ES-I3 (cell line): ENCODE measurements around the gene RETREG2.

Experiments used
- H3K36me3 ChIP-seq: 2 replicates; pipeline ENCODE4 v1.6.1; 2013; ENCODE audit warnings: mild to moderate bottlenecking, low read length, control low read depth, moderate library complexity; ENCODE audit not compliant: insufficient read depth
- H3K4me1 ChIP-seq: 2 replicates; pipeline ENCODE4 v1.6.1; 2013; ENCODE audit warnings: mild to moderate bottlenecking, control low read depth, low read length; ENCODE audit not compliant: insufficient read depth
- H3K9ac ChIP-seq: 2 replicates; pipeline ENCODE4 v1.6.1; 2013; ENCODE audit warnings: low read depth, mild to moderate bottlenecking, low read length, moderate library complexity
- H3K9me3 ChIP-seq: 2 replicates; pipeline ENCODE4 v1.6.1; 2013; ENCODE audit warnings: mild to moderate bottlenecking, low read length, moderate library complexity; ENCODE audit not compliant: control insufficient read depth, insufficient read depth

Gene RETREG2

GRCh38 chr2:219160186-219161017 is 17.7 kb upstream of the RETREG2 start, which contains the start of gene NHEJ1:
TSS of gene NHEJ1 (minus strand) at chr2:219160815. CDS start at chr2:219158362, 2,453 bp downstream.
- Histone ChIP-seq H3K4me1 (no peaks in the 10 kb centered on the region; the same call in 1 of the 2 replicates), H3K9me3 (no peaks in the 10 kb centered on the region), H3K36me3 (no peaks in the 10 kb centered on the region), H3K9ac (peak within 1 kb of the TSS; percentile 87)

DNA sequence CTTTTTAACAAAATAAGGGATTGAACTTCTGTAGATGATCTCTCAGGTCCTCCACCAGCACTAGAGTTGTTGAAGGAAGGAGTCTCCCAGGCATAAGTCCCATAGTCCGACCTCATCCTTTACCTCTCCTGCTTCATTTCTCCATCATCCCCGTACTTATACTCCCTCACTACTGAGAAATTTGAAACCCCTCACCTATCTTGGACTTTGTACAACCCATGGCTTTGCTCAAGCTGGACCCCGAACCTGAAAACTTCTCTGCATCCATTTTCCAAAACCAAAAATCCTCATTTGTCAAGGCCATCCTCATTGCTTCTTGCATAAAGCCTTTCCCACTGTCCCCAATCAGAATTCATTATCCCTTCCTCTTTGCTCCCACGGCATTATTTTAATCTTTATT is 17.0 kb upstream of the RETREG2 start:
- Histone ChIP-seq H3K36me3 (no peaks in the 10 kb centered on the region), H3K9ac (peak overlapping the region; percentile 87; the same call in 1 of the 2 replicates), H3K4me1 (no peaks in the 10 kb centered on the region; the same call in 1 of the 2 replicates), H3K9me3 (no peaks in the 10 kb centered on the region)

- no peaks in the 10 kb centered on the region for H3K9me3 ChIP-seq
- H3K9ac ChIP-seq, result no peak overlapping the region
- H3K4me1 ChIP-seq, result no peaks in the 10 kb centered on the region; the same call in 1 of the 2 replicates
- no peaks in the 10 kb centered on the region for H3K36me3 ChIP-seq
These were observed 14.9 kb upstream of the RETREG2 start for GRCh38 chr2:219163156-219163555.

DNA sequence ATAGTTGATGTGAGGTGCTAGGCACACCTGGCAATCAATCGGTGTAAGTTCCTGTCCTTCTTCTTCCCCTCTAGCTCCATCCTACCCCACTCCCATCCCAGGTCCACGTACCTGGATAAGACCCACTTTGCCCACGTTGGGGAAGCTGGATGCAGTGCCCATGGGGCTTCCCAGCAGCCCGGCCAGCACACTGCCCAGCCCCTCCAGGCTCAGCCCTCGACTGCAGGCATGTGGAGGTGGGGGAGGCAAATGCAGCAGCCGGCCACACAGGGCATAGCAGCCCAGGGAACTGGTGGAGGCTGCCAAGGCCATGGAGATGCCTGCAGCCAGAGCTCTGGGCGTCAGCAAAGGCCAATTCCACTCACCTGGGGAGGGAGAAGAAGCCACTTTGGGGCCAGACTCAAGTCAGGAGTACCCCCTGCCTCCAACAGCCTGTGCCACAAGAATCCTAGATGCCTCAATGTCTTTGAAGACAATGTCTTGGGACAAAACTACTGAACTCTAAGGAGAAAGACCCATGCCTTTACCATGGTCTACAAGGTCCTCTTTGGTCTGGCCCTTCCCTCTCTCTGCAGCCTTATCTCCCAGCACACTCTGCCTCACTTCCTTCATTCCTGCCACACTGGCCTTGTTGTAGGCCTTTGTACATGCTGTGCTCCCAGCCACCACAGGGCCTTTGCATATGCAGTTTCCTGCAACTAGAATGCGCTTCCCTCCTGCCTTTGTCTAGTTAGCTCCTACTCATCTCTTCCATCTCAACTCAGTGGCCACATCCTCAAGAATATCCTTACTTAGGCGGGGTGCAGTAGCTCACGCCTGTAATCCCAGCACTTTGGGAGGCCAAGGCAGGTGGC is 12.8 kb upstream of the RETREG2 start:
- Histone ChIP-seq H3K4me1 (no peaks in the 10 kb centered on the region; the same call in 1 of the 2 replicates), H3K9ac (no peak overlapping the region), H3K36me3 (no peaks in the 10 kb centered on the region), H3K9me3 (no peaks in the 10 kb centered on the region)

GRCh38 chr2:219167997-219168396 is 10.1 kb upstream of the RETREG2 start:
- Histone ChIP-seq H3K4me1 (peaks cover 4% of the 10 kb centered on the region; the same call in 1 of the 2 replicates), H3K36me3 (no peaks in the 10 kb centered on the region), H3K9ac (no peak overlapping the region), H3K9me3 (no peaks in the 10 kb centered on the region)

- H3K9ac ChIP-seq, result no peak overlapping the region
- no peaks in the 10 kb centered on the region for H3K36me3 ChIP-seq
- no peaks in the 10 kb centered on the region for H3K9me3 ChIP-seq
- peaks cover 4% of the 10 kb centered on the region; the same call in 1 of the 2 replicates for H3K4me1 ChIP-seq
These were observed 9.5 kb upstream of the RETREG2 start for GRCh38 chr2:219168526-219168925.

DNA sequence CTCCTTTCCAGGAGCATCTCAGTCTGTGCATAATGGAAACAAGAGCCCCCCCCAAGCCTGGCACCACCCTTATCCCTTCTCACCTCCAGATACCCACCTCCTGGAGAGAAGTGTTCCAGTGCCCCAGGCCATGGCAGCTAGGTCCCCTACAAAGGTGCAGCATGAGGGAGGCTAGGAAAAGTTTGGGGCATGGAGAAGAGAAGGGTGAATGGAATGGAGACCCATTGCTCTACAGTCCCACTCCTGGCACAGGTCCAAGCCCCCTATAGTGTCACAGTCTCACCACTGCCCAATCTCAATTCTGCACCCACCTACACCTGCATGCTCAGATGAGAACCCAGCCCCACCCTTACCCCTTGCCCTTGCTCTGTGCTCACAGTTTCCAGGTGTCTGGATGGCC is 9.1 kb upstream of the RETREG2 start:
- no peak overlapping the region for H3K9ac ChIP-seq
- peaks cover 4% of the 10 kb centered on the region; the same call in 1 of the 2 replicates for H3K4me1 ChIP-seq
- H3K36me3 ChIP-seq, result no peaks in the 10 kb centered on the region
- H3K9me3 ChIP-seq, result no peaks in the 10 kb centered on the region

GRCh38 chr2:219169930-219170654 is 8.0 kb upstream of the RETREG2 start, which contains the start of gene SLC23A3:
TSS of gene SLC23A3 (minus strand) at chr2:219170029. CDS start at chr2:219169984, 45 bp downstream.
- H3K4me1 ChIP-seq, result peaks cover 4% of the 10 kb centered on the region; the same call in 1 of the 2 replicates
- H3K9me3 ChIP-seq, result no peaks in the 10 kb centered on the region
- H3K9ac ChIP-seq, result no peak within 1 kb of the TSS
- H3K36me3 ChIP-seq, result no peaks in the 10 kb centered on the region

DNA sequence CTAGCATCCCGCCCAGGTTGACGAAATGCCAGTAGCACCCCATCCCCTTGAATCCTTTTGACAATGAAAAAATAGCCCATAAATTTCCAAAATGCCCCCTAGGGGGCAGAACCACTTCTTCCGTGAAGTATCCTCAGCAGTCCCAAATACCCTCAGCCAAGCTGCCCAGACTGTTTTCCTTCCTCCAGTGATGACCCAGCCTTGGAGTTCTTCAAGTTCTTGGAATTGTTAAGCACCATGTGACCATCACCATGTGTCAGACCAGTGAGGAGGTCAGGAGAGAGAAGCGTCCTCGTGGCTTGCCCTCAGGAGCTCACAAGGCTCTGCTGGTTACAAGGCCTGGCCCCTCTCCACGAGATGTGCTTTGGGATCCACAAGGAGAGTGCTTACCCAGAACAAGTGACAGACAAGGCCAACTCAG is 6.8 kb upstream of the RETREG2 start:
- Histone ChIP-seq H3K9ac (no peak overlapping the region), H3K4me1 (peaks cover 10% of the 10 kb centered on the region; the same call in 1 of the 2 replicates), H3K9me3 (no peaks in the 10 kb centered on the region), H3K36me3 (no peaks in the 10 kb centered on the region)

GRCh38 chr2:219172231-219173154 is 5.6 kb upstream of the RETREG2 start:
- Histone ChIP-seq H3K4me1 (peaks cover 10% of the 10 kb centered on the region; the same call in 1 of the 2 replicates), H3K9ac (no peak overlapping the region), H3K36me3 (no peaks in the 10 kb centered on the region), H3K9me3 (no peaks in the 10 kb centered on the region)

GRCh38 chr2:219173176-219173575 is 4.9 kb upstream of the RETREG2 start:
- Histone ChIP-seq H3K9me3 (no peaks in the 10 kb centered on the region), H3K4me1 (peaks cover 10% of the 10 kb centered on the region; the same call in 1 of the 2 replicates), H3K9ac (no peak overlapping the region), H3K36me3 (no peaks in the 10 kb centered on the region)

GRCh38 chr2:219174146-219174545 is 3.9 kb upstream of the RETREG2 start:
- H3K4me1 ChIP-seq, result peaks cover 10% of the 10 kb centered on the region; the same call in 1 of the 2 replicates
- no peaks in the 10 kb centered on the region for H3K36me3 ChIP-seq
- H3K9me3 ChIP-seq, result no peaks in the 10 kb centered on the region
- no peak overlapping the region for H3K9ac ChIP-seq

- H3K4me1 ChIP-seq, result peaks cover 10% of the 10 kb centered on the region; the same call in 1 of the 2 replicates
- H3K9ac ChIP-seq, result no peak overlapping the region
- no peaks in the 10 kb centered on the region for H3K36me3 ChIP-seq
- H3K9me3 ChIP-seq, result no peaks in the 10 kb centered on the region
These were observed 3.3 kb upstream of the RETREG2 start for GRCh38 chr2:219174801-219175200.
